HTERT RPE-1 (cell line): ENCODE measurements around the gene GRB14.

Source experiments
- in situ Hi-C: fragments of 300-500 bp; cut with MboI; formaldehyde crosslinking; loops from 4 replicates; pipeline ENCODE4 v1.14.3; 2020; ENCODE audit warnings: low sequenced_read_pairs

GRB14 gene

DNA sequence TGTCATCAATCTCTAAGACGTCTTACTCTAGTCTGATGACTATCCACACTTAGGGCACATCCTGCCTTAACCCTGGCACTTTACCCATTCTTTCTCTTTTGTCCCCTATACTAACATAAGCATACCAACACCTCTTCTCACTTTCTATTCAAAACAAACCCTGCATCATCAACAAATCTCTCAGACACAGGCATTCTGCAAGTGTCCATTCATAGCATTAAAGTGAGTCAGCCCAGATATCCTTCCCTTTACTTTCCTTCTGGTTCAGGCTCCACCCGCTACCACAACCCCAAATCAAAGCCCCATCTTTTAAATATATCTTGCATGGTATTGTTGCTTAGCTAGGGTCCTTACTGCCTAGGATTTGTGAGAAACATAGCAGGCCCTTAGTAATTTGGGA, 3.8 kb downstream of the GRB14 start:
- in situ Hi-C loops = no loop called here

DNA sequence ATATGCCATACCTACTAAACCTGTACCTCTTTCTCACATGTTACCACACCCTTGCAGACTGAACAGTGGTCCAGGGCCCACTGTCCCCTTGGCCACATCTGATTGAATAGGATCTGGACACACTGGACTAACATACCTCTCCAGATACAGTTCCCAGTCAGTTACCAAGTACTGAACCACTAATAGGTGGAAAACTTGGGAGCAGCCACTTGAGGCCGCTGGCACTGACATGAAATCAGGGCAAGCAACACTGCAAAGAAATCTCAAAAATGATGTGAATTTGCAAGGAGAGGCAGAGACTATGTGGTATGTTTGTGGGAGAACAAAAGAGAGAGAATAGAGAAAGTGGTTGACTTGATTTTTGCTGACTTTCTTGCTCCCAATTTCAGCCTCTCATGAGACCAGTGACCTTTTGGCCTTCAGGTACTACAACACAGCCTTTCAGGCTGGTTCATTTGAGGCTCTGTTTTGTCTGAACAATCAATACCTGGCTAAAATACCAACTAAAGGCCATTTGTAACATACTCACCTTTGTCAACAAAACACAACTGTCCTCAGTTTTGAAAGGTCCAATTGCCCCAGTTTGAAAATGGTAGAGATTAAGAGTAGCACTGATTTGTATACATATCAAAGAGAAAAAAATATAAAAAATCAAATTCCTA, 7.8 kb downstream of the GRB14 start:
- in situ Hi-C loops = no loop called here

DNA sequence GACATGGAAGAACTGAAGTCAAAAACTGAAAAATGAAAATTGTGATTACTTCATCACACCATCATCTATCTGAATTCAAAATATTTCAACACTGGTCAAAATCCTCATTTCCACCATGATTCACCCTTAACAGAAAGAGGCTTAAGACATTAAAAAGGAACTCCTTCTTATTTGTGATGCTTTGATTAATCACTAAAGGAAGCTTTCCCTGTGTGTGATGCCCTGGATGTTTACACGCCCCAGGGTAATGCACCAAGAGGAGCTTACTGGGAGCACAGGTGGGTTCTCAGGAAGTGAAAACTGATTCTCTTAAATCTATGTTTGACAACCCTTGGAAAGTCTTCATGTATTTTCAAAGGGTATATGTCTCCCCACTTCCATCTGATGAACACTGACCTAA, 11.5 kb downstream of the GRB14 start:
- in situ Hi-C loops = no loop called here

DNA sequence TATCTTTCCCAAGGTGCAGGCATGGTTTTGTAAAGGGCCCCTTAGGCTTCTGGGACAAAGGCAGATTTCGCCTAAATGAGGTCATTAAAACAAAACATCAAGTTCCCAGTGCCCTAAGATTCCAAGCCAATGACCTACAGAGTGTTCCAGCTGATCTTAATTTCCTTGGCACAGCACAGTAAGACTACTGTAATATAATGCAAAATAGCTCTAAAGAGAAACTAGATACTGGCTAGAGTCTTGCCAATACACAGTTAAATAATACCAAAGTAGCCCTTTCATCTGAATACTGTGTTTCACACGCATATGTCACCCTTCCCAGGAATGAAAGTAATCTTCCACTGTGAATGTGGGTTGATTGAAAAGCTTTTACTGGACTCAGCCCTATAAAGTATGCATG, 14.7 kb downstream of the GRB14 start:
- in situ Hi-C loops = no loop called here

DNA sequence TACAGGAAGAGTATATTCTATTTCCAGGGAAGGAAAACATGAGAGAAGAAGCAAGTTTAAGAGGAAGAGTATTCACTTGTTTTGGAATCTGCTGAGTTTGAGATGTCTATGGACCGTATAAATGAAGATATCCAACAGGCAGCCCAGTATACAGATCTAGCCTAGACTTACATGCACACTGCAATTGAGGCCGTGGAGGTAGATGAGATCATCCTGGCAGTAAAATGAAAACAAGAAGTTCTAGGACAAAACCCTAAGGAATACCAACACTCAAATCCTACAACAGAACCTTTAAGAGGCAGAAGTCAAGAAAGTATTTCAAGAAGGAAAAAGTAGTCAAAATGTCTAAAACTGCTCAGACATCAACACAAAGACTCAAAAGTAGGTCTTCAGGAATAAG, 16.0 kb downstream of the GRB14 start:
- in situ Hi-C loops = no loop called here

DNA sequence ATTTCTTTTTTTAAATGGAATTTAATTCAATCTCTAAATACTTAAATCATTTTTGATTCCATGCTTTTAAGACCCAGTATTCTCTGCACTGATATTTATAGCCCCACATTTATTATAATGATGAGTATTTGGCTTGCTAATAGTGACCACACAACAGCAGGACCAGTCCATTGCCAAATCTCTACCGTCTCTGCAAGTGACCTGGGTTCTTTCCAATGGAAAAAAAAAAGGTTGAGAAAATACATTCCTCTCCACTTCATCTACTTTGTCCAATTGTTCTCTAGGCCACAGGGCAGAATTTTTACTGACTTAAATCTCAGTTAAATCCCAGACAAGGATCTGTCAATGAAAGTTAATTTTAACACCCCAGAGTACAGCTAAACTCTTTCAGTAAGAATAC, 20.5 kb downstream of the GRB14 start:
- in situ Hi-C loops = no loop called here

DNA sequence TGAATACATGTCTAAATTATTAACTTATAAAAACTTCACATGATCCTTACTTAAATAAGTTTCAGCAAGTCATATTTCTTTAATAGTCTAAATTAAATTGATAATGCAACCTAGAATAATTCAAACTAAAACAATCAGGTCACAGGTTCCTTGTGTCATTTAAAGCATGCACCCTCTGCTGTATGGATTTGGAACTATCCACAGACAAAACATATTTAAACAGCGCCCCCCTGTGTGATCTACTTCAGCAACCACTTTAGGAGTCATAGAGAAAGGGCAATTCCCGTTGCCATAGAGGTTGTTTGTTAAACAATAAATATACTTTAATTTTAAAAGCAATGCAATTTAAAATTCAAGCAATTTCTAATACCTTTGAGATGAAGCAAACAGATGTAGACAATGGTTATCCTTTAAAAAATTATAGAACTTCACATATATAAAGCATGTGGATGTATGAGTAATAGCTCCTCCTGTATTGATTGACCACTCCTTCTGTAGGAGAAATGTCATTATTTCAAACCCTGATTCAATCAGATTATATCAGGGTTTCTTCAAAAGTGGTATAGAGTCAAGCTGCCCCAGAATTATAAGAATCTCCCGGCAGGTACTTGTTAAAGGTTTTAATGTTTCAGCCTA, 21.2 kb downstream of the GRB14 start:
- in situ Hi-C loops = no loop called here

DNA sequence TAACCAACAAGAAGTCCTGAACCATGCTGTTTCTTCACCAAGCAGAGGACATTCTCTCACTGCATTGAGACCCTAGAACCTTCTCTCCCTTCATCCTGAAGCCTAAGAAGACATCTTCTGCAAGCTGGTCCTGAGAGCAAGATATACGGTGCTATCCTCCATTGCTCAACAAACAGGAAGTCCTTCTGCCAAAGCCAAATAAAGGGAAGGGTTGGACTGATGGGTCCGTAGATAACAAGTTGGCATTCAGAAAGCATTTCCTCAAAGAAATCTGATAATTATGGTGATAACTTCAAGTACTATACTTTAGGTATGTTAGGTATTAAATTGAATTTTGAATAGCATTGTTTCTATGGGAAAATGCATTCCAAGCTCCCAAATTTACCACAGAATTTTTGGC, 23.3 kb downstream of the GRB14 start:
- in situ Hi-C loops = no loop called here

DNA sequence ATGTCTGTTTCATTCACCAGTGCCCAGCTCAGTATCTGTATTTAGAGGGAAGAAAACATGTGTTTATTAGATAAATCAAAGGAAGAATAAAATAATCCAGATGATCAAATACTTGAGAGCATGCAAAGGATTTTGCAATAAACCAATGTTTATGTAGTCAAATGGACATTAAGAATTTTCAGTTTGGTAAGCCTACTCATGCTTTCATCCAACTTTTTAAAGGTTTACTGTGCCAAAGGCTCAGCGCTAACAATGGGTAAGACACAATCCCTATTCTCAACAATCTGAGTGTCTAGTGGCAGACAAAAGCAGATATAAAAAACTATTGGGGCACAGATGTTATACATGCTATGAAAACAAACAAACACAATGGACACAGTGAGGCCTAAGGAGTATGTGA, 26.3 kb downstream of the GRB14 start:
- in situ Hi-C loops = no loop called here

DNA sequence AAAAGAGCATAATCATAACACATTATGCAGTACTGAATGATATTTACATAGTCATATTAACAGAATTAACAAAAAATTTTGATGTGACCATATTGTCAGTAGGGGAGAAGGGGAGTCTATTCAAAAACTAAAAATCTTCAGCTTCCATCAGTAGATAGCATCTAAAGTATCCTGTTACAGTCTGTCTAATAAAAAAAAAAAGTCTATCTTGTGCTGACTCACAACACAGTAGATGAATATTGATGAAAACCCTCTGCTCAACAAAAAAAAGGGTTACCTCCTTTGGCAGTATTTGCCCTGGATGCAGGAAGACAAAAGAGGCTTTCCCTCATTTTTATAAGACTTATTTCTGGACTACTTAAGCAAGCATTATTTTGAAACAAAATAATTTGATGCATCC, 27.3 kb downstream of the GRB14 start:
- in situ Hi-C loops = no loop called here

DNA sequence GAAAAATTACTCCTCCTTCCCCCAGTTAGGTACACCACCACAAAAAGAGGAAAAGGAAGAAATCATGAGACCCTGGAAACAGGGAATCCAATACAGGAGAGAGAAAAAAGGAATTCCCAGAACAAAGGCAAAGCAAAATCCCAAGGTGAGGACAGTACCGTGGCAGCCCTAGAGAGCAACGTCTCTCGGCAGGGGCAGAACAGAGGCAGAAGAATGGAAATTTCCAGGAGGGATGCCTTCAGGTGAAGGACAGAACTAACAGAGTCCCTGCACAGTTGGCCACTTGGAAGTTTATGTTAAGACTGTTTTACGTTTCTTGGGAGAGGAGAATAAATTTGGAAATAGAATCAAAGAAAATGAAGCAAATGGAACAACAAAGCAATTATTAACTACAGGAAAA, 27.7 kb downstream of the GRB14 start:
- in situ Hi-C loops = no loop called here

DNA sequence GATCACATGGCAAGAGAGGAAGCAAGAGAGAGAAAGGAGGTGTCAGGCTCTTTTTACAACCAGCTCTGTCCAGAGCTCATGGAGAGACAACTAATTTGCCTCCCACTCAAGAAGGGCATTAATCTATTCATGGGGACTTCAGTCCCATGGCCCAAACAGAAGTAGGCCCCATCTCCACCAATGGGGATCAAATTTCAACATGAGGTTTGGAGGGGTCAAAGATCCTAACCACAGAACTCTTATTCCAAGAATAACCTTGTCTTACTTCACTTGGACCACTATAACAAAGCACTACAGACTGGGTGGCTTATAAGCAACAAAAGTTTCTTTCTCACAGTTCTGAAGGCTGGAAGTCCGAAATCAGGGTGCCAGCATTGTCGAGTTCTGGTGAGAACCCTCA, 31.8 kb downstream of the GRB14 start:
- in situ Hi-C loops = no loop called here

DNA sequence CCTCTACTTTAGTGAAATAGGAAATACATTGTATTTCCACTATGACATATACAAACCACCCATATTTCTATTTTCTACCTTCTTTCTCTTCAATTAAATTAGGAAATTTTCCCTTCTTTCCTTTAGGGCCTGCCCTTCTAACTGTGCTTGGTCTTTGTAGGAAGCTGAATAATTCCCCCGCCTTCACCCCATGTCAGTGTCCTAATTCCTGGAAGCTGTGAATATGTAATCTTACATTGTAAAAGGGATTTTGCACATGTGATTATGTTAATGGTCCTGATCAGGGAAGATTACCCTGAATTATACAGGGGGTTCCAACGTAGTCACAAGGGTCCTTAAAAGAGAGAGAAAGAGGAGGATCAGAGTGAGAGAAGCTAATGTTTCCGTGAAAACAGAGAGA, 40.2 kb downstream of the GRB14 start:
- in situ Hi-C loops = no loop called here

DNA sequence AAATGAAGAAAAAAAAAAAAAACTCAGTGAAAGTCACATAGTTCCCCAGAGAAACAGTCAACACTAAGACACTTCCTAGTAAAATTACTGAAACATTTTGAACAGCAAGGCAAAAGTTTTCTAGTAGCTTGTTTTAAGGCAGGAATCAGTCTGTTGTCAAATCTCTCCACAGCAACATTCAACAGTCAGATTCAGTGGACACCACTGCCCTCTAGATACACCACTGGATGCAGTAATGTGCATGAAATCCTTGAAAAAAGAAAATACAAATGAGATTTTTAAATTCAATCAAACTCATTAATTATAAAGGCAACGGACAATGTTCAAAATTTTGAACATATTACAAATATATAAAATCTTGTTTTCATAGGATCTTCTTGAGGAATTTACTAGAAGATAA, 46.4 kb downstream of the GRB14 start:
- in situ Hi-C loops = no loop called here

DNA sequence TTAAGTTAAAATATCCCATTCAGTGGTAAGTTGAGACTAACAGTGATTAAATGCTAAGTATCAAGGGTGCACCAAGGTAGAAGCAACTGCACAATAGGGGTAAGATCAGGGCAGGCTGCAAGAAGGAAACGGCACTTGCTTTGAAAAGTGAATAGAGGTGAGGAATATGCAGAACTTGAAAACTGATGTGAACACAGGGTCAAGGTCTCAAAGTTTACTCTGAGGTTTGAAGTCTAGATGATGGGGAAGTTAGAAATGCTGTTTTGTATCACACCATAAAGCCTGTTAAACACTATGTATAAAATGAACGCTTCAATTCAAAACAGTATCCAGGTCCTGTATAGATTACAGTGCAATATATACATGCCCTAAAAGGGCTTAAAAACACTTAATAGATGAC, 50.8 kb downstream of the GRB14 start:
- in situ Hi-C loops = no loop called here

DNA sequence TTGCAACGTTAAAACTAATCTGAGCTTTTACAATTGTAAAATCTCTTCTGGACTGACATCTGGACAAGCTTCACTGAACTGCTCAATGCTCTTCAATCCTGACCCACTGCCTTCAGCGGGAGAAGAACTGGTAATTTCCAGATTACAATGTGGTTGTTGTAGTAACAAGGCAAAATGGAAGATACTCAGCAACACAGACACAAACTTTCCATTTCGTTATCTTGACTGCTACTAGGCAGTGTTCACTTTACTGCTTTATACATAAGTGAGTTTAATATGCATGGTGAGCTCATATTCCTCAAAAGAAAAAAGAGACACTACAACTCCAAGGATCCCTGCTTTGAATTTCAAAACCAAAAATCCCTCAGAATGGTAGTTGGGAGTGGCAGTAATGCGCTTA, 51.9 kb downstream of the GRB14 start:
- in situ Hi-C loops = no loop called here

DNA sequence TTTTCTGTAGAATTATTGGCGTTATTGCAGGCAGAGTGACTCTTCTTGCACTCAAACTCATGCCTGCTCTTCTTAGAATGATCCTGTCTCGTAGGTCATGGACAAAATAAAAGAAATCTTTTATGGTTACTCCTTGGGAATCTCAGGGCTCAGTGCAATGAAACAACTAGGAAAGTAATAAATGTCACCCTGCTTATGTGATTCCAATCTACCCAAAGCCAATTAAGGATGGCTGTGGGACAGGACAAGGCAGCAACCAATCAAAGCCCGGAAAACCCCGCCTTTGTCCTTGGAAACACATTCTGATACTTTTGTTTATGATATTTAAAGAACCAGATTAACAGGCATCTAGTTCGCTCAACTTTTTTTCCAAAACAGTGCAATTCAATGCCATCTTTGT, 53.0 kb downstream of the GRB14 start:
- in situ Hi-C loops = no loop called here

DNA sequence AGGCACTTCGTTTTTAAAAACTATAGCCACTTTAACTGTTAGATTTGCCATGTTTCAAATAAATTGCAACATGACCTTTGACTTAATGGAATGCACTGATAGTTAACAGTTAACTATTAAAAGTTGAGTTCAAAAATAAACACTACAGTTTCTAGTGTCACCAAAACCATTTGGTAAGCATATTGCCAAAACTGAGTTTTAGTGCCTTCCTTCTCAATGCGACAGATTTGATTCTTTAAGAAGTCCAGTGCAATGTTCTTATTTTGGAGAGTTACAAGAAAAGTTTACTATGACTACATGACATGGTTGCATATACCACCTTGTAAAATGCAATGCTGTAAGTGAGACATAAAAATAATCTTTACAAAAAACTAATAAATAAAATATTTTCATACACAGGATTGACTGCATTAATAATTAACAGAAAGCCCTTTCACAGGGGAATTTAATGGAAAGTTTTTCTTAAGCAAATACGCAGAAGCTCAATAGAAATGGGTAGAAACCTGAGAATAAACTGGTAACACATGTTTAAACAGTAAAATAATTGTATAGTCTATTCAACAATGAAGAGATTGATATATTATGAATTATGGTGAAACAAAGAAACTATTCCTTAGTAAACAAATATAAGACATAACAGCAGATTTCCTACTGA, 53.8 kb downstream of the GRB14 start:
- in situ Hi-C loops = no loop called here

DNA sequence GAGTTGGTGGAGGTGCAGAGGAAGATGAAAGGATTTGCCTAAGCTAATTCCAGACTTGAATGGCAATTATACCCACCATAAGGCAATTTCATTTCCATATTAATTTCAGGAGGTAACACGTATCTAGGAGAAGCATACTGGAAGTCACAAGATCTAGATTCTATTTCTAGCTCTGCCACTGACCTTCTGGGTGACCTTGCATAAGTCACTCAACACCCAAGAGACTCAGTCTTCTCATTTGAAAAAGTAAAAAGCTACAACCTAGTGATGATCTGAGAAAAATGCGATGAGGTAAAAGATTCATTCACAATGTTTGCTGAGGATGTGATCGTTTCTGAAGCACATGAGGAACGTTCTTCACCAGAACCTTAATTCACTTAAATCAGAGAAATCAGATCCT, 55.9 kb downstream of the GRB14 start:
- in situ Hi-C loops = no loop called here

DNA sequence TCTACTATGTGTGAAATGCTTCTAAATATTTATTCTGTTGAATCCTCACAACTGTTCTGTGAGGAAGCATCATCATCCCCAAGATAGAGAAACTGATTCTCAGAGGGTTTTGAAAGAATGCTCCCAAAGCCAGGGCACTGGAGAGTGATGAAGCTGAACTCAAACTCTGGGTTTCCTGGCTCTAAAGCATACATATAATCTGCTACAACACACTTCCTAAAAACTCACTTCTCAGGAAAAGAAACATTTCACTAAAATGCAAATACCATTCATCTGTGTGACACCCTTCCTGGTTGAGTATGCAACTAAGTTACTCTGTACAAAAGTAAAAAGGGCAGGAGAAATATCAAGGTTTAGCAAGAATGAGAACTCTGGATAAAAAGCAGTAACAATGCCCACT, 58.6 kb downstream of the GRB14 start:
- in situ Hi-C loops = no loop called here

DNA sequence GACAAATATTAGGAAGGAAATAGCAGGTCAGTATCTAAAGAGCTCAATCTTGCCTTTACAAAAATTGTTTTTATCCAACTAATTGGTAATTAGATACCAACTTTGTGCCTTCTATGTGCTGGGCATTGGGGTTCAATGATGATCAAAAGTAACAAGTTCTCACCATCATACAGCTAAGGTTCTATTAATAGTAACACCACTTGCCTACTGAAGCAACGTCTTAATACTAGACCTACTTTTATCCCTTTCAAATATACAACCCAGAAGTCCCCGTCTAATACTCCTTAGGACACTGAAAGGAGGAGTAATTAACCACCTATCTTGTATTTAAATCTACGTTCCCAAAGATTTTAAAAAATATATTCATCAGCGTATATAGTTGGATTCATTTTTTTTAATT, 59.3 kb downstream of the GRB14 start:
- in situ Hi-C loops = no loop called here

DNA sequence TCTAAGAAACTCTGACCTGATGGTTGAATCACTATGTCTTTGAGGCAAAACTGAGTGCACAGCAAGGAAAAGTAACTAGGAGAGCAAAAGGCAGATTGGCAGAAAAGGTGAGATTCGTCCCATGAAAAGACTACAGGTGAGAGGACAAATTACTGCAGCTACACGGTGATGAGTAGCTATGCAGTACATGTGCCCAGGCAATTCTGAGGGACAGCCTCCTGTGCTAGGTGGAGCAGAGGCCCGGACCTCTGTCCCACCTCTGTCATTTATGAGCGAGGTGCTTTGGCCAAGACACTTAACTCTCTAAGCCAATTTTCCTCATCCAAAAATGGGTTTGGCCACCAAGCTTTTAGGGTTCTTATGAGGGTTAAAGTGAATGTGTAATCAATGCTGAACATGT, 59.9 kb downstream of the GRB14 start:
- in situ Hi-C loops = no loop called here

DNA sequence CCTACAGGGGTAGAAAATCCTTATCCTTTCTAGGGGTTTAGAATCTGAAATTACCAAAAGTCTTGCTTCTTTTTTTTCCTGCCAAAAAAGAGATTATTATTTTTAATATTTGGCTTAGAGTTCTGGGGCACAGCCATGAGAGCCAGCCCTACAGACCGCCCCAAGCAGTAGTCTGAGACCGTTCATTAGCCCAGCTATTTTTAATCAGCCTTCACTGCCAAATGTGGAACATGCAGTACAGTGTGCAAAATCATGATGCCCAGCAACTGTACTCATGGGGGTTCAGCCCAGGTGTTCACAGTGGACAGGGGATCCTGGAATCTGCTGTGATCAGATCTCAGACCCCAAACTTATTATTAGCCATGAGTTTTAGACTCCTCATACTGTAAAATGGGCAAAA, 60.4 kb downstream of the GRB14 start:
- in situ Hi-C loops = no loop called here
